ENCODE measurements around the gene C17orf113. TPM values are rescaled to one million over a fixed set of nuclear protein-coding genes. Genes with fewer than 3 reads are reported as not detected.
A peak's percentile ranks its signal among the peaks of the same experiment; 100 is the strongest.

Gene C17orf113
- total and polyA plus RNA-seq, 2 experiments from 2014 or later = 0.46 to 1.1 TPM

DNA sequence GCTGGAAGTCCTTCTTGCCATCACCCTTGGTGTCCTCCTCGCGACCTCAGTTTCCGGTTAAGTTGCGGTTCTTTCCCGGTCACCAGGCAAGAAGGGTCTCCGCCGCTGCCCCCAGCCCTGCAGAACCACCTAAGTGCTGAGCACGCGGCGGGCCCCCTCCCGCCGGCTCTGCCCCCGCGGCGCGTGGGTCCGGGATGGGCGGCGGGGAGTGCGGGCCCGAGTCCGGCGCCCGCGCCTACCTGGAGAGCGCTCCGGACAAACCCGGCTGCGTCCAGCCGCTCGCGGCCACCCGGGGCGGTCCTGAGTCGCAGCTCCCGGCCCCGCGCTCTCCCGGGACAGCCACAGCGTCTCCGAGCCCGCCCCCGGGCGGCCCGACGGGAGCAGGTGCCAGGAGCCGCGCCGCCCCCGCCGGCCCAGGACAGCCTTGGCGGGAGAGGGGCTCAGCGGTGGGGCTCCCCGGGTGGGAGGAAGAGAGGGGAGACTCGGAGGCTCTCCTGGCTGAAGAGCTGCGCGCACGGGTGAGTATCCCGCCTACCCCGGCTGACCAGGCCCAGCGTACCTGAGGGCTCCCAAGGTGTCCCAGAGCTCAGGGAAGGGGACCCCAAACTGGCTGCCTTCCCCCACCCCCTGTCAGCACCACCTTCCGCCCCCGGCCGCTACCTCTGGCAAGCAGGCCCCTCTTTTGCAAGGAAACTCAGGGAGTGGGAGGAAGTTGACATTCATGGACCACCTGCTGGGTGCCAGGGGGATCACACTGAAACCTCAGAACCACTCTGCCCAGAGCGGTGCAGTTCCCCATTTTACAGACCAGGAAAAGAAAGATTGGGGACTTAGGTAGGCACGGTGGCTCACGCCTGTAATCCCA is 22.2 kb upstream of the C17orf113 start:
- Histone ChIP-seq H3K79me2 (no peaks in the 10 kb centered on the region), H3K9me3 (ENCODE audit: low read depth) (no peaks in the 10 kb centered on the region), H3K27me3 (peaks cover 27% of the 10 kb centered on the region), H4K20me1 (ENCODE audit: insufficient read depth, poor library complexity, severe bottlenecking) (no peaks in the 10 kb centered on the region), H3K9me2 (replicated peaks; ENCODE audit: insufficient read depth) (no peaks in the 10 kb centered on the region), H3K4me3 (no peak overlapping the region), H3K4me2 (peak overlapping the region; percentile 89), H3K4me1 (ENCODE audit: insufficient read depth) (no peaks in the 10 kb centered on the region), H2AFZ (peak overlapping the region; percentile 35), H3K36me3 (replicated peaks; ENCODE audit: insufficient read depth, low read depth) (no peaks in the 10 kb centered on the region), H3K27ac (no peak overlapping the region)
- TF ChIP-seq EZH2phosphoT487 (IDR thresholded peaks at IDR 0.05; ENCODE audit: low read depth, severe bottlenecking, unreplicated experiment) (no peak), EZH2 (IDR thresholded peaks at IDR 0.05; ENCODE audit: borderline replicate concordance) (peak; percentile 87)
- TF ChIP-seq, protein P1, sequence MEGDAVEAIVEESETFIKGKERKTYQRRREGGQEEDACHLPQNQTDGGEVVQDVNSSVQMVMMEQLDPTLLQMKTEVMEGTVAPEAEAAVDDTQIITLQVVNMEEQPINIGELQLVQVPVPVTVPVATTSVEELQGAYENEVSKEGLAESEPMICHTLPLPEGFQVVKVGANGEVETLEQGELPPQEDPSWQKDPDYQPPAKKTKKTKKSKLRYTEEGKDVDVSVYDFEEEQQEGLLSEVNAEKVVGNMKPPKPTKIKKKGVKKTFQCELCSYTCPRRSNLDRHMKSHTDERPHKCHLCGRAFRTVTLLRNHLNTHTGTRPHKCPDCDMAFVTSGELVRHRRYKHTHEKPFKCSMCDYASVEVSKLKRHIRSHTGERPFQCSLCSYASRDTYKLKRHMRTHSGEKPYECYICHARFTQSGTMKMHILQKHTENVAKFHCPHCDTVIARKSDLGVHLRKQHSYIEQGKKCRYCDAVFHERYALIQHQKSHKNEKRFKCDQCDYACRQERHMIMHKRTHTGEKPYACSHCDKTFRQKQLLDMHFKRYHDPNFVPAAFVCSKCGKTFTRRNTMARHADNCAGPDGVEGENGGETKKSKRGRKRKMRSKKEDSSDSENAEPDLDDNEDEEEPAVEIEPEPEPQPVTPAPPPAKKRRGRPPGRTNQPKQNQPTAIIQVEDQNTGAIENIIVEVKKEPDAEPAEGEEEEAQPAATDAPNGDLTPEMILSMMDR (IDR thresholded peaks at IDR 0.05; ENCODE audit: poor library complexity) = peak; percentile 1
- WGBS (ENCODE audit: low lambda C conversion rate, missing lambda C conversion rate) = 9% methylated on average over 47 of the region's 67 CpGs
- peak; percentile 69 for DNase-seq (ENCODE audit: low spot score)

DNA sequence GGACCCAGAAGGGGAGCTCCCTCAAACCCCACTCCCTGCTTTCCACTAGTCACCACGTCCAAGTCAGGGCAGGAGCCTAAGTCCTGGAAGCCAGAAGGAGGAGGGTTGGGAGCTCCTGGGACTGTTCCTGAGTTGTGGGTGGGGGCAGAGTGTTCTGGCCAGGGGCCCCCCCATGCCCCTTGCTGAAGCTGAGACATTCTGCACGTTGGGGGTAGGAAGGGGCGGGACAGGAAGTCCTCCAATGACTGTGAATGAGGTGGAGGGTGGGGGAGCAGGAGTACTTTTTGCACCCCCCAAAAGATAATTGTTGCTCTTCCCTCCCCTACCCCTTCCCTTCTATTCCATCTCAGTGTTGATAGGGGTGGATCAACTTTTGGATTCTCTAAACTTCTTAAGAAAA is 21.4 kb upstream of the C17orf113 start:
- no peaks in the 10 kb centered on the region for H4K20me1 ChIP-seq (ENCODE audit: insufficient read depth, poor library complexity, severe bottlenecking)
- TF ChIP-seq EZH2 (IDR thresholded peaks at IDR 0.05; ENCODE audit: borderline replicate concordance) (no peak), EZH2phosphoT487 (IDR thresholded peaks at IDR 0.05; ENCODE audit: low read depth, severe bottlenecking, unreplicated experiment) (no peak)
- TF ChIP-seq, protein P1 (IDR thresholded peaks at IDR 0.05; ENCODE audit: poor library complexity) = no peak
- H3K79me2 ChIP-seq = no peaks in the 10 kb centered on the region
- no peaks in the 10 kb centered on the region for H3K9me3 ChIP-seq (ENCODE audit: low read depth)
- H3K9me2 ChIP-seq (replicated peaks; ENCODE audit: insufficient read depth) = no peaks in the 10 kb centered on the region
- peak overlapping the region; percentile 89 for H3K4me2 ChIP-seq
- H3K27me3 ChIP-seq = peaks cover 27% of the 10 kb centered on the region
- H3K4me1 ChIP-seq (ENCODE audit: insufficient read depth) = no peaks in the 10 kb centered on the region
- WGBS (ENCODE audit: low lambda C conversion rate, missing lambda C conversion rate) = 32% methylated on average over 3 of the region's 3 CpGs
- peak overlapping the region; percentile 35 for H2AFZ ChIP-seq
- DNase-seq (ENCODE audit: low spot score) = no peak
- no peak overlapping the region for H3K27ac ChIP-seq
- no peaks in the 10 kb centered on the region for H3K36me3 ChIP-seq (replicated peaks; ENCODE audit: insufficient read depth, low read depth)
- H3K4me3 ChIP-seq = no peak overlapping the region

DNA sequence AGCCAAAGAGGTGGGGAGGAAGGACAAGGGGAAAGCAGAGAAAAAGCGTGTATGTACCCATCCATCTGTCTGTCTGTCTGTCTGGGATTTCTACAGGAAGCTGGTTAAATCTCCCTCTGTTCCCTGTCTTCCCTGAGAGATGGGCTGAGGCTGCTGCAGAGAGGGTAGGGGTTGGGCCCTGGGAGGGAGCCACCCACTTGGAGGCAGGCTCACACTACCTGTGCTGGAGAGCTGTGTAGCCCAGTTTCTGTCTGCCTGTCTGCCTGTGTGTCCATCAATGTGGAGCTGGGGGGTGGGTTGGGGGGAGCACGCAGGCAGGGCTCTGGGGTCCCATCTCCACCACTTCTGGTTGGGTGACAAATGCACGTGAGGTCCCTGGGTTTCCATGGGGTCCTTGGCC is 18.6 kb upstream of the C17orf113 start:
- H3K79me2 ChIP-seq = no peaks in the 10 kb centered on the region
- H3K9me2 ChIP-seq (replicated peaks; ENCODE audit: insufficient read depth) = no peaks in the 10 kb centered on the region
- H3K9me3 ChIP-seq (ENCODE audit: low read depth) = no peaks in the 10 kb centered on the region
- no peak overlapping the region for H3K4me3 ChIP-seq
- H3K36me3 ChIP-seq (replicated peaks; ENCODE audit: insufficient read depth, low read depth) = no peaks in the 10 kb centered on the region
- no peak overlapping the region for H3K4me2 ChIP-seq
- H4K20me1 ChIP-seq (ENCODE audit: insufficient read depth, poor library complexity, severe bottlenecking) = no peaks in the 10 kb centered on the region
- H2AFZ ChIP-seq = no peak overlapping the region
- DNase-seq (ENCODE audit: low spot score) = no peak
- 72% methylated on average over 2 of the region's 3 CpGs for WGBS (ENCODE audit: low lambda C conversion rate, missing lambda C conversion rate)
- TF ChIP-seq, protein P1 (IDR thresholded peaks at IDR 0.05; ENCODE audit: poor library complexity) = no peak
- TF ChIP-seq EZH2phosphoT487 (IDR thresholded peaks at IDR 0.05; ENCODE audit: low read depth, severe bottlenecking, unreplicated experiment) = no peak
- TF ChIP-seq EZH2 (IDR thresholded peaks at IDR 0.05; ENCODE audit: borderline replicate concordance) = no peak
- H3K4me1 ChIP-seq (ENCODE audit: insufficient read depth) = no peaks in the 10 kb centered on the region
- peaks cover 26% of the 10 kb centered on the region for H3K27me3 ChIP-seq
- H3K27ac ChIP-seq = no peak overlapping the region
